Activated CD4-positive, alpha-beta T cell treated with anti-CD3 and anti-CD28 coated beads, Interleukin-2, amount 10 ng/mL, durations not matched to agents 7 days and 5 days (primary cell): Measurements from ENCODE around the gene RCOR1. TPM values are rescaled to one million over a fixed set of nuclear protein-coding genes. Genes with fewer than 3 reads are reported as not detected.
A peak's percentile ranks its signal among the peaks of the same experiment; 100 is the strongest.

Experiments used
- CTCF ChIA-PET: fragments of 350-600 bp; sonication (Branson Sonifier 250); formaldehyde crosslinking; loops from one replicate; lab custom pipeline; 2021; ENCODE audit warnings: antibody characterized with exemption; lab: Charles Lee
- POLR2A ChIA-PET: fragments of 350-600 bp; sonication (Branson Sonifier 250); formaldehyde crosslinking; loops from one replicate; lab custom pipeline; 2021; ENCODE audit warnings: antibody characterized with exemption; lab: Charles Lee
- DNase-seq: peaks from one replicate; pipeline ENCODE4 v3.0.0-alpha.2; 2020
- H3K27ac Mint-ChIP-seq: one replicate; pipeline ENCODE4 v1.8.0; 2021; ENCODE audit warnings: mild to moderate bottlenecking, moderate library complexity, mixed read lengths
- H3K27me3 Mint-ChIP-seq: one replicate; pipeline ENCODE4 v1.8.0; 2021; ENCODE audit warnings: mixed read lengths
- H3K36me3 Mint-ChIP-seq: one replicate; pipeline ENCODE4 v1.8.0; 2021; ENCODE audit warnings: low read depth, mixed read lengths
- H3K4me1 Mint-ChIP-seq: one replicate; pipeline ENCODE4 v1.8.0; 2021; ENCODE audit warnings: mixed read lengths
- H3K4me3 Mint-ChIP-seq: one replicate; pipeline ENCODE4 v1.8.0; 2021; ENCODE audit warnings: mild to moderate bottlenecking, moderate library complexity, mixed read lengths
- H3K9me3 Mint-ChIP-seq: one replicate; pipeline ENCODE4 v1.8.0; 2021; ENCODE audit warnings: mixed read lengths
- total RNA-seq, 2 experiments: library from RNA; stranded (reverse); gene quantifications; one replicate each; pipeline ENCODE4 v1.2.3, GENCODE V29; 2021

Gene RCOR1
- total RNA-seq, 2 experiments from 2014 or later, result 21.7 to 23.7 TPM

DNA sequence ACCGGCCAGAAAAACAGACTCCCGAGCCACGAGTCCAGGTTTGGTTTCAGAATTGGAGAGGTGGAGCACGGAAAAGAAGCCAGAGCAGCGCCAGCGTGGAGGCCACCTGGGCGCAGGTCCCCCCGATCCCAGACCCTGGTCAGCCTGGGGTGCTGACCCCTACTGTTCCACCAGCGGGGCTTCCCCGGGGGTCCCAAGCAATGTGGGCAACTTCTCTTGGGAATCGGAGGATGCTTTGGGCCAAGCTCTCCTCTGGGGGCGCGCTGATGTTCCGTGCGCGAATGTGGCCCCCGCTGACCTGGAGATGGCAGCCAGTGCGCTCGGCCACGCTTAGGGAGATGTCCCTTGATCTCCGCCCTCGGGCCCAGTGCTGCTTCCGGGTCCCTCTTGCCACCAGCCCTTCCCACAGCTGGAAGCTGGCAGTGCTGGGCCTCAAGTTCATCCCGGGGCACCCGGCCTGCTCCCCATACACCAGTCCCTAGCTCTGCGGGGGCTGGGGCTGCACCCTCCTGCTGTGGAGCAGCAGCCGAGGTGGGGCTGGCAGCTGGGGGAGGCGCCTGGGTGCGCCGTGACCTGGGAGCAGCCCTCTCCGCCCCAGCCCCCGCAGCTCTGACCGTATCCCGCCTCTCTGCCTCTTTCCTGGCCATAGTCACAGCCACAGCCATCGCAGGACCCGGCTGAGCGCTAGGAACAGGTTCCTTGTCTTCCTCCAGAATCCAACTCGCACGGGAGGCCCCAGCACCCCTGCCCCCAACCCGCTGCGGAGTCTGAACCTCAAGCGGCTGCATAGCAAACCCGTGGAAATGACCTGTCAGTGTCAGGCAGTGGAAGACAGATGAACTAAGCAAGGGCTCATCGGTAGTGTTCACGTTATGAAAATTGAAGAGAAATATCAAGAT, 91.2 kb downstream of the RCOR1 start:
- POLR2A ChIA-PET, result no interaction called here
- no peaks in the 10 kb centered on the region for H3K9me3 Mint-ChIP-seq
- CTCF ChIA-PET, result no interaction called here

DNA sequence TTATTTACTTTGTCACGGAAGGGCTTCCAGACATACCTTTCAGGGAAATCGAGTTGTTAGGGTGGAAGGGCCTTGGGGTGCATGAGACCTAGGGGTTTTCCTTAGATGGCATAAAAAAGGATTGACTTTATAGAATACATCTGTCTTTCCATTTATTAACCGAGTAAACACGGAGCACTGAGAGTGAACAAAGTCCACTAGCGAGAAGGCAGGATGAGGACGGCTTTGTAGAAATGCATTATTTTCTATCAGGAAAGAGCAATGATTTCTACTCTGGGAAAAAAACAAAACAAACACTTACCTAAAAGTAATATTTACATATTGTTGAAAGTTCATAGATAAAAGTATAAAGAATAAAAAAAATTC, 91.8 kb downstream of the RCOR1 start:
- peaks cover 3% of the 10 kb centered on the region for H3K36me3 Mint-ChIP-seq
- no peaks in the 10 kb centered on the region for H3K27me3 Mint-ChIP-seq
- no peak overlapping the region for H3K4me3 Mint-ChIP-seq

More for the DNA sequence above, 91.2 kb downstream of the RCOR1 start:
- H3K27ac Mint-ChIP-seq, result no peak overlapping the region
- no peaks in the 10 kb centered on the region for H3K27me3 Mint-ChIP-seq
- no peak overlapping the region for H3K4me3 Mint-ChIP-seq
- peaks cover 3% of the 10 kb centered on the region for H3K36me3 Mint-ChIP-seq
- H3K4me1 Mint-ChIP-seq, result peaks cover 3% of the 10 kb centered on the region
- no peak for DNase-seq

GRCh38 chr14:102686196-102686801, 93.8 kb downstream of the RCOR1 start:
- no peaks in the 10 kb centered on the region for H3K27me3 Mint-ChIP-seq

More for the DNA sequence above, 91.8 kb downstream of the RCOR1 start:
- peaks cover 3% of the 10 kb centered on the region for H3K4me1 Mint-ChIP-seq
- ChIA-PET POLR2A (no interaction called here), CTCF (no interaction called here)
- H3K9me3 Mint-ChIP-seq, result no peaks in the 10 kb centered on the region
- no peak overlapping the region for H3K27ac Mint-ChIP-seq
- no peak for DNase-seq

DNA sequence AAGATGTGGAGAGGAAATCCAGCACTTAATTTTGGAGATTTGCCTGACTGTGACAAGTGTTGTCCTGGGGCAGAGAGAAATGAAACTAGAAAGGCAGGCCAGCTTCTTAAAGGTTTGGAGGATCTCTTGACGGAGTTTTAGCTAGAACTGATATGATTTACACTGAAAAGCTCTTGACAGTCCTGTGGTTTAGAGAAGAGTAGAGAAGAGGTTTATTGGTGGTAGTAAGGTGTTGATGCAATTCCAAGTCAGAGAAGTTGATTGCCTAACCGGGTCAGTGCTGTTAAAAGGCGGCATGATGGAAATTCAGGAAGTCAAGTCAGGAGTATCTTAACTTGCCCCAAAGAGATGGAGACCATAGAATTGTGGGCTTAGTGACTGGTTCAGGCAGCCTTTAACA, 95.8 kb downstream of the RCOR1 start:
- Mint-ChIP-seq H3K9me3 (no peaks in the 10 kb centered on the region), H3K4me3 (no peak overlapping the region), H3K4me1 (peaks cover 3% of the 10 kb centered on the region), H3K27me3 (no peaks in the 10 kb centered on the region), H3K36me3 (no peaks in the 10 kb centered on the region), H3K27ac (no peak overlapping the region)
- ChIA-PET POLR2A (no interaction called here), CTCF (no interaction called here)
- no peak for DNase-seq

More at GRCh38 chr14:102686196-102686801, 93.8 kb downstream of the RCOR1 start:
- peaks cover 3% of the 10 kb centered on the region for H3K36me3 Mint-ChIP-seq
- no peak overlapping the region for H3K27ac Mint-ChIP-seq
- no peaks in the 10 kb centered on the region for H3K9me3 Mint-ChIP-seq
- POLR2A ChIA-PET, result no interaction called here
- no peak overlapping the region for H3K4me3 Mint-ChIP-seq
- DNase-seq, result no peak
- H3K4me1 Mint-ChIP-seq, result peaks cover 3% of the 10 kb centered on the region
- CTCF ChIA-PET, result no interaction called here

DNA sequence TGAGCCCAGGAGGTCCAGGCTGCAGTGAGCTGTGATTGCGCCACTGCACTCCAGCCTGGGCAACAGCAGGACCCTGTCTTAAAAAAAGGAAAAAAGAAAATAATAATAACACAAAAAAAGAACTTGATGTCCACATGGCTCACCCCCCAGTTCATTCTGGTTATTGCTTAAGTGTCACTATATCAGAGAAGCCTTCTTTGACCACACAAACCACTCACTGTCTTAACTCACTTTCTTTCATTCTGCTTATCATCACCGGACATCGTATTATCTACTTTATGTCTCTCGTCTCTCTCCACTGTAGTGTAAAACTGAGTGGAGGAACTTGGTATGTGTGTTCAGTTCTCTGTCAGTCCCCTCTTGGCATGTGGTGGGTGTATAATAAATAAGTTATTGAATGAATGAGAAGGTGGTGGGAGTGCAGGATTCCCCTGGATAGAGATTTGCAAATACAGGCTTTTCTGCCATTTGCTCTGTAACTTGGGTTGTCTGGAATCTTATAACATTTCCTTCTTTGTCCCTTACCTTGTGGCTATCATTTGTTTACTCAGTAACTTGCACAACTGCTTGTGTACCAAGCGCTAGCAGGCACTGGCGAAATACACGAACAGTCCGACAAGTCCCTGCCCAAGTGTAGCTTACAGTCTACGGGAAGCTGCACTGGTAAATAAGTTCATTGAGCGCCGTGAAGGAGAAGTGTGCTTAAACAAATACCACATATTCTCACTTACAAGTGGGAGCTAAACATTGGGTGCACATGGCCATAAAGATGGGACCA, 98.2 kb downstream of the RCOR1 start:
- CTCF ChIA-PET, result interaction anchor here (0.6 to 0.7 kb wide), 2 partner anchors 227 to 336 kb away, joined by 3 to 4 read pairs; no protein-coding TSS in a partner anchor
- Mint-ChIP-seq H3K27me3 (no peaks in the 10 kb centered on the region), H3K4me1 (peaks cover 10% of the 10 kb centered on the region), H3K4me3 (no peak overlapping the region), H3K27ac (no peak overlapping the region), H3K9me3 (no peaks in the 10 kb centered on the region), H3K36me3 (no peaks in the 10 kb centered on the region)
- DNase-seq, result no peak
- POLR2A ChIA-PET, result no interaction called here

- CTCF ChIA-PET, result no interaction called here
- no peak for DNase-seq
- Mint-ChIP-seq H3K27ac (no peak overlapping the region), H3K36me3 (no peaks in the 10 kb centered on the region), H3K4me3 (no peak overlapping the region), H3K4me1 (peaks cover 16% of the 10 kb centered on the region), H3K9me3 (no peaks in the 10 kb centered on the region), H3K27me3 (no peaks in the 10 kb centered on the region)
- POLR2A ChIA-PET, result no interaction called here
Observed at GRCh38 chr14:102691763-102692162, 99.3 kb downstream of the RCOR1 start.

DNA sequence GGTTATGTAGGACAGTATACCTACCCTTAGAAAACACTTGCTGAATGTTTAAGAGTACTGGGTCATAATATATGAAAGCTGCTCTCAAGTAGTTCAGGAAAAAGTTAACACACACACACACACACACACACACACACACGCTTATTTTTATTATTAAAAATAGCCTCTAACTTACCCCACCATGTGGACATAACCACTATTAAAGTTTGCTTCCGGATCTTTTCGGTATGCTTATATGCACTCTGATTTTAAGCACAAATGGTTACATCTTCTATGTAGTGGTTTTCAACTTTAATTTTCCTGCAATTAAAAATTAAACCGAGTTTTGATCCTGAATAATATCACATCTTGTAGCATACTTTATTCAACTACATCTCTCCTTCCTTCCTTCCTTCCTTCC, 99.9 kb downstream of the RCOR1 start:
- no peak for DNase-seq

GRCh38 chr14:102693006-102693755, 100.7 kb downstream of the RCOR1 start:
- ChIA-PET CTCF (interaction anchor here (0.6 to 2.0 kb wide), 6 partner anchors 12 to 1376 kb away, joined by 3 to 14 read pairs (median 4); no protein-coding TSS in a partner anchor), POLR2A (interaction anchor here (0.6 kb wide), 1 partner anchor 120 kb away, joined by 4 read pairs; no protein-coding TSS in a partner anchor)
- DNase-seq, result no peak
- peaks cover 24% of the 10 kb centered on the region for H3K4me1 Mint-ChIP-seq
- H3K36me3 Mint-ChIP-seq, result no peaks in the 10 kb centered on the region
- H3K27ac Mint-ChIP-seq, result no peak overlapping the region
- H3K4me3 Mint-ChIP-seq, result no peak overlapping the region
- H3K9me3 Mint-ChIP-seq, result no peaks in the 10 kb centered on the region
- H3K27me3 Mint-ChIP-seq, result no peaks in the 10 kb centered on the region

More for the DNA sequence above, 99.9 kb downstream of the RCOR1 start:
- Mint-ChIP-seq H3K36me3 (no peaks in the 10 kb centered on the region), H3K27me3 (no peaks in the 10 kb centered on the region), H3K4me1 (peaks cover 22% of the 10 kb centered on the region), H3K27ac (no peak overlapping the region), H3K4me3 (no peak overlapping the region), H3K9me3 (no peaks in the 10 kb centered on the region)
- CTCF ChIA-PET, result interaction anchor here (0.6 kb wide), 1 partner anchor 95 kb away, joined by 3 read pairs; no protein-coding TSS in a partner anchor
- POLR2A ChIA-PET, result no interaction called here

DNA sequence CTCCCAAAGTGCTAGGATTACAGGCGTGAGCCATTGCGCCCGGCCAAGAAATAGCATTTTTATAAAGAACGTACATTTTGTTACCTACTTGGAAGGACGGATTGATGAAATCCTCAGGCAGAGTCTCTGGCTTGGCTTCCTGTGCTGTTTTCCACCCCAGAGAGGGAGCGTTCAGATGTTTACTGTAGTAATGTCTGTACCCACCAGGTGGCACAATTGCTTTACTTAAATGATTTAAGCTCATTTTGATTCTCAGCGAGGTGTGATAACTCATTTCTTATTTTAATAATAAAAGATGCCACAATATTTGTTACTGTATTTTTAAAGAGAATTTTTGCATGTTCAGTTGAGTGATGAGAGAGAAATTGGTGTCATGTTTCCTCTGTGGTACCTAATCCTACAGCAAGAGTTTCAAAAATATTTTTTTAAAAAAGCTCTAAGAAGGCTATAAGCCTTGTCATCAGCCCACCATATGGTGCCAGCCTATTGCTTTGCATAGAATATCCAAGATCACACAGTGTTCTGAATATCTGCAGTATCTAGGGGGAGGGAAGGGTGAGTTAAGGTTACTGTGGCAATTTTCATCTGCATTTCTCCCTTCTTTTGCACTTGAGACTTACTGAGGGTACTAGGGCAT, 102.2 kb downstream of the RCOR1 start:
- Mint-ChIP-seq H3K9me3 (no peaks in the 10 kb centered on the region), H3K27ac (no peak overlapping the region), H3K4me3 (no peak overlapping the region), H3K27me3 (no peaks in the 10 kb centered on the region), H3K36me3 (no peaks in the 10 kb centered on the region), H3K4me1 (peaks cover 21% of the 10 kb centered on the region)
- peak; percentile 76 for DNase-seq
- ChIA-PET CTCF (interaction anchor here (1.0 to 2.0 kb wide), 7 partner anchors 10 to 170 kb away, joined by 3 to 14 read pairs (median 3); no protein-coding TSS in a partner anchor), POLR2A (interaction anchor here (1.0 kb wide), 1 partner anchor 203 kb away, joined by 4 read pairs; no protein-coding TSS in a partner anchor)

GRCh38 chr14:102695167-102695555, 102.7 kb downstream of the RCOR1 start:
- ChIA-PET CTCF (interaction anchor here (0.8 to 2.0 kb wide), 8 partner anchors 10 to 379 kb away, joined by 3 to 14 read pairs (median 3); no protein-coding TSS in a partner anchor), POLR2A (interaction anchor here (1.0 kb wide), 1 partner anchor 202 kb away, joined by 4 read pairs; no protein-coding TSS in a partner anchor)
- H3K4me1 Mint-ChIP-seq, result peaks cover 21% of the 10 kb centered on the region
- H3K27me3 Mint-ChIP-seq, result no peaks in the 10 kb centered on the region
- no peaks in the 10 kb centered on the region for H3K36me3 Mint-ChIP-seq
- no peaks in the 10 kb centered on the region for H3K9me3 Mint-ChIP-seq
- H3K4me3 Mint-ChIP-seq, result no peak overlapping the region
- DNase-seq, result no peak
- H3K27ac Mint-ChIP-seq, result no peak overlapping the region

- DNase-seq, result no peak
- no peaks in the 10 kb centered on the region for H3K27me3 Mint-ChIP-seq
- H3K36me3 Mint-ChIP-seq, result peaks cover 6% of the 10 kb centered on the region
- H3K4me3 Mint-ChIP-seq, result no peak overlapping the region
- peaks cover 2% of the 10 kb centered on the region for H3K9me3 Mint-ChIP-seq
- CTCF ChIA-PET, result interaction anchor here (0.7 to 1.3 kb wide), 3 partner anchors 9 to 147 kb away, joined by 3 to 8 read pairs (median 3); no protein-coding TSS in a partner anchor
- peaks cover 21% of the 10 kb centered on the region for H3K4me1 Mint-ChIP-seq
- POLR2A ChIA-PET, result no interaction called here
- no peak overlapping the region for H3K27ac Mint-ChIP-seq
Observed at GRCh38 chr14:102696332-102696731, 103.9 kb downstream of the RCOR1 start.
